Measurements from ENCODE around the gene FAM9B.

GRCh38 chrX:8988446-8988845 is 45.5 kb downstream of the FAM9B start:
- TF ChIP-seq SMC3 (IDR thresholded peaks at IDR 0.05; ENCODE audit: low read depth, low read length) (no peak), RFX5 (IDR thresholded peaks at IDR 0.05; ENCODE audit: low read depth, low read length) (no peak)
- TF ChIP-seq, protein P1, sequence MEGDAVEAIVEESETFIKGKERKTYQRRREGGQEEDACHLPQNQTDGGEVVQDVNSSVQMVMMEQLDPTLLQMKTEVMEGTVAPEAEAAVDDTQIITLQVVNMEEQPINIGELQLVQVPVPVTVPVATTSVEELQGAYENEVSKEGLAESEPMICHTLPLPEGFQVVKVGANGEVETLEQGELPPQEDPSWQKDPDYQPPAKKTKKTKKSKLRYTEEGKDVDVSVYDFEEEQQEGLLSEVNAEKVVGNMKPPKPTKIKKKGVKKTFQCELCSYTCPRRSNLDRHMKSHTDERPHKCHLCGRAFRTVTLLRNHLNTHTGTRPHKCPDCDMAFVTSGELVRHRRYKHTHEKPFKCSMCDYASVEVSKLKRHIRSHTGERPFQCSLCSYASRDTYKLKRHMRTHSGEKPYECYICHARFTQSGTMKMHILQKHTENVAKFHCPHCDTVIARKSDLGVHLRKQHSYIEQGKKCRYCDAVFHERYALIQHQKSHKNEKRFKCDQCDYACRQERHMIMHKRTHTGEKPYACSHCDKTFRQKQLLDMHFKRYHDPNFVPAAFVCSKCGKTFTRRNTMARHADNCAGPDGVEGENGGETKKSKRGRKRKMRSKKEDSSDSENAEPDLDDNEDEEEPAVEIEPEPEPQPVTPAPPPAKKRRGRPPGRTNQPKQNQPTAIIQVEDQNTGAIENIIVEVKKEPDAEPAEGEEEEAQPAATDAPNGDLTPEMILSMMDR (conservative IDR thresholded peaks at IDR 0.05; ENCODE audit: low read depth, low read length), result no peak
